K562 (cell line): Measurements from ENCODE around the gene MRPL16. TPM values are rescaled to one million over a fixed set of nuclear protein-coding genes. Genes with fewer than 3 reads are reported as not detected.

ENCODE experiments used
- BCL6 ChIP-seq: fragments of 250-450 bp; sonication (Bioruptor Pico); IDR thresholded peaks from 2 replicates; pipeline ENCODE4 v1.4.0; 2020
- BRCA1 ChIP-seq, 2 experiments: fragments of 450-650 bp in 1 of 2; sonication (generic) in 1 of 2; formaldehyde crosslinking in 1 of 2; IDR thresholded peaks; 2 replicates each; pipeline versions ENCODE4 v1.5.0 to v1.6.1; 2017 to 2020; ENCODE audit warnings: mild to moderate bottlenecking in 1 of 2, missing genetic modification reagents in 1 of 2
- CBFA2T2 ChIP-seq: fragments of 450-650 bp; conservative IDR thresholded peaks from 2 replicates; pipeline ENCODE4 v1.6.1; 2017; ENCODE audit warnings: mild to moderate bottlenecking
- FOXP1 ChIP-seq: sonication (generic); formaldehyde crosslinking; IDR thresholded peaks from 2 replicates; pipeline ENCODE4 v1.8.0; 2022; ENCODE audit warnings: mild to moderate bottlenecking, missing genetic modification reagents
- GABPA ChIP-seq: fragments of 200-800 bp; sonication (Bioruptor generic); conservative IDR thresholded peaks from 2 replicates; pipeline ENCODE4 v1.6.1; 2016; ENCODE audit warnings: low read depth, missing genetic modification characterization, missing compliant biosample characterization
- HNRNPUL1 ChIP-seq: fragments of 200-400 bp; formaldehyde crosslinking; IDR thresholded peaks from 2 replicates; pipeline ENCODE4 v1.6.1; 2017; ENCODE audit warnings: low read length
- KLF1 ChIP-seq: fragments of 450-650 bp; IDR thresholded peaks from 2 replicates; pipeline ENCODE4 v1.6.1; 2016; ENCODE audit warnings: missing genetic modification characterization, missing compliant biosample characterization
- MEIS2 ChIP-seq: fragments of 450-650 bp; IDR thresholded peaks from 2 replicates; pipeline ENCODE4 v1.6.1; 2014; ENCODE audit warnings: mild to moderate bottlenecking; ENCODE audit not compliant: partially characterized antibody
- MYC ChIP-seq, 2 experiments: fragments of 250-450 bp in 1 of 2; sonication (Bioruptor Pico) in 1 of 2; IDR thresholded peaks; 2 replicates each; pipeline versions ENCODE4 v1.5.1 to v1.6.1; 2012 to 2021; ENCODE audit warnings: low read depth in 2 of 2, borderline replicate concordance in 1 of 2, improper control_type of control experiment in 1 of 2, low read length in 1 of 2, mild to moderate bottlenecking in 1 of 2, moderate library complexity in 1 of 2
- NONO ChIP-seq, 2 experiments: fragments of 200-400 bp in 1 of 2; fragments of 450-650 bp in 1 of 2; formaldehyde crosslinking in 1 of 2; IDR thresholded peaks; 2 replicates each; pipeline ENCODE4 v1.6.1; 2017; ENCODE audit warnings: low read depth in 2 of 2, mild to moderate bottlenecking in 2 of 2, moderate library complexity in 2 of 2, low read length in 1 of 2
- RAD21 ChIP-seq, 2 experiments: fragments of 250-450 bp in 1 of 2; fragments of 450-650 bp in 1 of 2; sonication (Bioruptor Pico) in 1 of 2; formaldehyde crosslinking in 1 of 2; IDR thresholded peaks in 1 of 2; conservative IDR thresholded peaks in 1 of 2; 2 replicates each; pipeline versions ENCODE4 v1.4.0 to v1.8.0; 2020 to 2022; ENCODE audit warnings: mild to moderate bottlenecking in 2 of 2, moderate library complexity in 1 of 2
- SOX6 ChIP-seq: fragments of 450-650 bp; IDR thresholded peaks from 2 replicates; pipeline ENCODE4 v1.6.1; 2014; ENCODE audit warnings: mild to moderate bottlenecking
- STAT5A ChIP-seq: IDR thresholded peaks from 2 replicates; pipeline ENCODE4 v1.6.1; 2012; ENCODE audit warnings: low read length, inconsistent platforms, borderline replicate concordance
- TAF9B ChIP-seq: fragments of 450-650 bp; IDR thresholded peaks from 2 replicates; pipeline ENCODE4 v1.6.1; 2018; ENCODE audit warnings: mild to moderate bottlenecking; ENCODE audit not compliant: partially characterized antibody
- TBL1XR1 ChIP-seq, 2 experiments: IDR thresholded peaks; 2 replicates each; pipeline ENCODE4 v1.6.1; 2012; ENCODE audit warnings: improper control_type of control experiment in 2 of 2, low read length in 2 of 2, mild to moderate bottlenecking in 1 of 2
- ZBTB8A ChIP-seq: fragments of 450-650 bp; IDR thresholded peaks from 2 replicates; pipeline ENCODE4 v1.6.1; 2018; ENCODE audit warnings: mild to moderate bottlenecking, moderate library complexity; ENCODE audit not compliant: partially characterized antibody
- ZFP36 ChIP-seq: fragments of 150-350 bp; IDR thresholded peaks from 2 replicates; pipeline ENCODE4 v1.6.1; 2018; ENCODE audit warnings: low read length, low read depth; ENCODE audit not compliant: partially characterized antibody
- ZFP91 ChIP-seq: sonication (generic); formaldehyde crosslinking; IDR thresholded peaks from 2 replicates; pipeline ENCODE4 v1.8.0; 2022; ENCODE audit warnings: mild to moderate bottlenecking, missing genetic modification reagents
- ZKSCAN3 ChIP-seq: fragments of 250-450 bp; sonication (Bioruptor Pico); IDR thresholded peaks from 2 replicates; pipeline ENCODE4 v1.4.0; 2020
- ZMIZ1 ChIP-seq, 2 experiments: fragments of 150-350 bp in 1 of 2; IDR thresholded peaks; 2 replicates each; pipeline ENCODE4 v1.6.1; 2012 to 2016; ENCODE audit warnings: low read depth in 2 of 2, low read length in 2 of 2, mild to moderate bottlenecking in 1 of 2, moderate library complexity in 1 of 2
- ZNF766 ChIP-seq: fragments of 200-800 bp; sonication (Bioruptor generic); conservative IDR thresholded peaks from 2 replicates; pipeline ENCODE4 v1.6.1; 2016; ENCODE audit warnings: missing genetic modification characterization, missing compliant biosample characterization
- polyA plus RNA-seq, 8 experiments: library from polyadenylated mRNA; depleted of rRNA in 4 of 8; stranded (reverse) in 5 of 8; unstranded in 3 of 8; fragments of >200 nt; fragmentation: Nextera tagmentation in 2 of 8; fragmentation: Illumina TruSeq in 1 of 8; extraction: Ambion mirVana in 2 of 8; extraction: Trizol in 1 of 8; gene quantifications; 2 replicates each; pipeline versions ENCODE4 v1.2.1 to v1.2.3, GENCODE V29; 2011 to 2014; ENCODE audit warnings: inconsistent platforms in 1 of 8, missing spikeins in 1 of 8
- total RNA-seq, 7 experiments: library from RNA; depleted of rRNA in 6 of 7; stranded (reverse); fragments of >200 nt in 6 of 7; fragmentation: Illumina TruSeq in 2 of 7; extraction: Trizol in 2 of 7; gene quantifications; 2 replicates each; pipeline versions ENCODE4 v1.2.1 to v1.2.3, GENCODE V29; 2011 to 2021; ENCODE audit warnings: low replicate concordance in 1 of 7
- TF ChIP-seq, protein P1 (sequence below): fragments of 250-450 bp; sonication (Bioruptor Pico); IDR thresholded peaks from 2 replicates; pipeline ENCODE4 v1.8.0; 2021; ENCODE audit warnings: borderline replicate concordance, mild to moderate bottlenecking, moderate library complexity; ENCODE audit not compliant: poor library complexity, severe bottlenecking

MRPL16 gene
- total and polyA plus RNA-seq, 9 of the 15 experiments (the other 6 are each of a cell fraction or from before 2014, with no cell fraction given) = 63.3 to 209 (median 157) TPM

DNA sequence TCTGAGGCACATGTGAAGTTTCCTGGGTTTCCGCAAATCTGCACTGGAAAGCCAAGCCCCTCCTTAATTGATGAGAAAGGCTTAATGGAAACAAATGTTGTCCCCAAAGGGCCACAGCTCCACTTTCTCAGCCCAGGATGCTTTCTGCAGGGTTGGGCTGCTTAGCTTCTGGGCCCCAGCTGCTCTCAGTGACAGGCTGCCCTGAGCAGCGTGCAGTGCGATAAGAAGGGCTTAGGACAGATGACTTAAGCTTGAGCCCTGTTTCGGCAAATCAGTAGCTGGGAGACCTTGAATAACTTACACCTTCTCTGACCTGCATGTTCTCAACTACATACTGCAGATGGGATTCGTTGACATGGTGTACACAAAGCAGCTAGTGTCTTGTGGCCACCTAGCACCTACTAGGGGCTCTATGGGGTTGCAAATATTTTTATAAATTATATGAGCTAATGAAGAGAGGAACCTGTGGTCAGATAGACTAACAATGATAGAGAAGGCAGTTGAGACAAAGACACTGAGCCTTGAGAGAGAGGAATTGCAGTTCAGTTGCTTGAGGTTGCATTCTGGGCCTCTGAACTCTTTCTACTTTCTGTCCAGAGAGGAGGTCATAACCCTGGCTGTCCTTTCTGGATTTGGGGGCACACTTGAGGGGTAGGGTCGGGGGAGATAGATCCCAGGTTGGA lies 43.9 kb downstream of the MRPL16 start (continued):
- no peak for TF ChIP-seq FOXP1 (CRISPR knock-in tag)
- TF ChIP-seq MEIS2 = peak; percentile 42
- TF ChIP-seq TAF9B = peak; percentile 48
- TF ChIP-seq TBL1XR1 (IDR thresholded peaks at IDR 0.05; ENCODE audit: low read length in 2 of 2) = no peak
- TF ChIP-seq NONO (IDR thresholded peaks at IDR 0.05; ENCODE audit: low read depth in 2 of 2, low read length in 1 of 2) = peak in 1 of 2 experiments; percentile 64; a peak in 1 of 4 replicates
- TF ChIP-seq ZFP91 = no peak
- no peak for TF ChIP-seq HNRNPUL1
- no peak for TF ChIP-seq BRCA1 (IDR thresholded peaks at IDR 0.05)
- TF ChIP-seq BRCA1 (CRISPR knock-in tag; IDR thresholded peaks at IDR 0.05) = no peak
- TF ChIP-seq CBFA2T2 = peak; percentile 71
- TF ChIP-seq ZBTB8A = no peak
- no peak for TF ChIP-seq GABPA (tag)
- no peak for TF ChIP-seq MYC (IDR thresholded peaks at IDR 0.05; ENCODE audit: low read depth, low read length)
- no peak for TF ChIP-seq MYC (CRISPR knock-in tag; IDR thresholded peaks at IDR 0.05; ENCODE audit: borderline replicate concordance, low read depth)
- no peak for TF ChIP-seq BCL6 (CRISPR knock-in tag)
- TF ChIP-seq KLF1 (tag) = no peak
- peak; percentile 36; the same call in 1 of the 2 replicates for TF ChIP-seq STAT5A
- no peak for TF ChIP-seq ZNF766 (CRISPR knock-in tag)
- no peak for TF ChIP-seq ZFP36
- TF ChIP-seq, protein P1, sequence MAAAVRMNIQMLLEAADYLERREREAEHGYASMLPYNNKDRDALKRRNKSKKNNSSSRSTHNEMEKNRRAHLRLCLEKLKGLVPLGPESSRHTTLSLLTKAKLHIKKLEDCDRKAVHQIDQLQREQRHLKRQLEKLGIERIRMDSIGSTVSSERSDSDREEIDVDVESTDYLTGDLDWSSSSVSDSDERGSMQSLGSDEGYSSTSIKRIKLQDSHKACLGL (CRISPR knock-in tag) = no peak
- TF ChIP-seq ZMIZ1 (IDR thresholded peaks at IDR 0.05; ENCODE audit: low read depth in 2 of 2, low read length in 2 of 2) = no peak
- no peak for TF ChIP-seq SOX6
- TF ChIP-seq ZKSCAN3 (CRISPR knock-in tag) = no peak
- 0 out of 4 replicates have a peak, but pooled peaks of 1 of the 2 experiments have one; percentile 7 for TF ChIP-seq RAD21 (CRISPR knock-in tag; conservative IDR thresholded peaks at IDR 0.05 in 1 of 2, IDR thresholded peaks at IDR 0.05 in 1 of 2)
